AML-193 (cell line): ENCODE measurements around the gene NODAL.
"Not testable (repeated sequence)": the region's sequence is repeated elsewhere in the genome, so short reads cannot be mapped to it uniquely, and the experiment has no call there.

ENCODE experiments used
- DNase-seq, 2 experiments: peaks; one replicate each; lab custom pipeline; 2025; lab: John Stamatoyannopoulos, UW

Gene NODAL

GRCh38 chr10:70441161-70441894 is at the start of gene NODAL:
NODAL (minus strand) TSS chr10:70441681; CDS start chr10:70441667, 14 bp downstream.
- no peak for DNase-seq

DNA sequence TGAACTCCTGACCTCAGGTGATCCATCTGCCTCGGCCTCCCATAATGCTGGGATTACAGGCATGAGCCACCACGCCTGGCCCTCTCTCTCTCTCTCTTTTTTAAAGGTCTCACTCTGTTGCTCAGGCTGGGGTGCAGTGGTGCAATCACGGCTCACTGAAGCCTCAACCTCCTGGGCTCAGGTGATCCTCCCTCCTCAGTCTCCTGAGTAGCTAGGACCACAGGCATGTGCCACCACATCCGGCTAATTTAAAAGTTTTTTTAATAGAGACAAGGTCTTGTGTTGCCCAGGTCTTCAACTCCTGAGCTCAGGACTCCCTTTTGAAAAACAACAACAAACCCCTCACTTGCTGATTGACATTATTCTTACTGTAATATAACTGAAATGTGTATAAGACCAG is 48.7 kb upstream of the NODAL start:
- no peak for DNase-seq

- no peak for DNase-seq
These were observed 46.3 kb upstream of the NODAL start for GRCh38 chr10:70487824-70488223.

DNA sequence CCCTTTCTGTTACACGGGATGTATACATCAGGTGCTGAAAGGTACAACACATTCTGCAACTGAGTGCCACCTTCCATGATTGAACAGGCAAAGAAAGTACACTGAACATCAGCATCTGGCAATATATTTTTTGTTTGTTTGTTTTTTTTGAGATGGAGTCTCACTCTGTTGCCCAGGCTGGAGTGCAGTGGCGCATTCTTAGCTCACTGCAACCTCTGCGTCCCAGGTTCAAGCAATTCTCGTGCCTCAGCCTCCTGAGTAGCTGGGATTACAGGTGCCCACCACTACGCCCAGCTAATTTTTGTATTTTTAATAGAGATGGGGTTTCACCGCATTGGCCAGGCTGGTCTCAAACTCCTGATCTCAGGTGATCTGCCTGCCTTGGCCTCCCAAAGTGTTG is 42.4 kb upstream of the NODAL start:
- DNase-seq, result not testable (repeated sequence)

GRCh38 chr10:70482982-70483760 is 41.7 kb upstream of the NODAL start:
- DNase-seq, result no peak

GRCh38 chr10:70481831-70482530 is 40.5 kb upstream of the NODAL start:
- DNase-seq, result no peak

DNA sequence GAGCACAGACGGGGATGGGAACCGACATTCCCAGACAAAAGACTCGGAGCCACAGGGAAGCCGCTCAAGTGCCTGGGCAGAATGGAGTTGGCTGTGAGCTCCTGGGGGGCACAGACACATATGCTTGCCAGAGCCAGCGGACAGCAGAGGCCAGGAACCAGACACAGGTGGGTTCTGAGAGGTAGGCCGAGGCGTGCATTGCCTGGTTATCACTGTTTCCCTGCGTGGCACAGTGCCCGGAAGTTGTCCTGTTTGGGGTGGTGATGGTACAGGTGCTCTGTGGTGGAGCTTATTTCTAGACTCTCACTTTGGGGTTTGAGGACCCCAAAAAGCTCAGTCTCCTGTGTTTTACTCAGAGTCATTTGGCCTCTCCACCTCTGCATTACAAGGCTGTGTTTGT is 39.6 kb upstream of the NODAL start:
- no peak for DNase-seq

GRCh38 chr10:70480239-70480861 is 38.9 kb upstream of the NODAL start:
- peak in 1 of 2 experiments; percentile 22 for DNase-seq

GRCh38 chr10:70479626-70480238 is 38.3 kb upstream of the NODAL start:
- DNase-seq, result peak in 1 of 2 experiments; percentile 14

DNA sequence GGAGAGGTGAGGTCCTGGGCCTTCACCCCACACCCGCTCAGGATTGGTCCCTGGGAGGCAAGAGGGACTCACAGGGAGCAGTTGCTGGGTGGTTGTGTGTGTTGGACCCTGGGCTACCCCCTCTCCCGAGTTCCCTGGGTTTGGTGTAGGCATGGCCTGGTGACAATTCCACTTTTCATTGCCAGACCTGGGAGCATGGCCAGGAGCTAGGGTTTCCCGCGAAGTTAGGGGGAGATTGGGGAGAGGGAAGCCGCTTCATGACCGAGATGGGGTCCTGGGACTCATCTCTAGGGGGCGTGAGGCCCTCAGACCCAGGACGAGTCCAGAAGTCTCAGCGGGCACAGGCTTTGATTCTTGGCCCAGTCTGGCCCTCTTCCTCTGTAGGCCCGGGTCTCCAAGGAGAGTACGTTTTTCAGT is 37.7 kb upstream of the NODAL start:
- no peak for DNase-seq

GRCh38 chr10:70478191-70479164 is 37.0 kb upstream of the NODAL start, which contains the start of gene PALD1:
PALD1 (plus strand) TSS chr10:70478767; CDS start chr10:70525952, 47,185 bp downstream.
- peak; percentile 36 to 48 for DNase-seq

DNA sequence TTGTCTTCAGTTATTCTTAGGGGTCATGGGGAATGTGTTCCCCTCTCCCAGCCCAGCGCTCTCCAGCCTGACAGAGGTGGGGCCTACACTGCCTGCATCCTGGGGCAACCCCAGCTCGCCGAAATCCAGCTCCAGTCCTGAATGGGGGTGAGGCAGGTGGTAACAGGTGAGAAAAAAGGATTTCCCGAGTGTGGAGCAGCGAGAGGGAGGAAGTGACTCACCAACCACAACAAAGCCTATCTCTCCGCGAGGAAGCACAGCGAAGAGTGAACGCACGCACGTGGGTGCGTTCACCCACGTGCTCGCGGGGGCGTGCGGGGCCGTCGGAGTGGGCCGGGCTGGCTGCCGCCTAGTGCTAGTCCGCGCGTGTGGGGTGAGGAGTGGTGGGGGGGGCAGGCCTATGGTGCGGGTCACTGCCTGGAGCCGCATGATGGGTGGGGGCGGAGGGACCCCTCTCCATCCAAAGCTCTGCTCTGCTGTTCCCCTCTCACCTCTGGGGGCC is 36.2 kb upstream of the NODAL start:
- no peak for DNase-seq

GRCh38 chr10:70476249-70477035 is 35.0 kb upstream of the NODAL start:
- DNase-seq, result no peak

- DNase-seq, result no peak
These were observed 34.2 kb upstream of the NODAL start for GRCh38 chr10:70475661-70476060.

GRCh38 chr10:70474780-70475179 is 33.3 kb upstream of the NODAL start:
- DNase-seq, result no peak

GRCh38 chr10:70472799-70473454 is 31.4 kb upstream of the NODAL start:
- DNase-seq, result no peak

DNA sequence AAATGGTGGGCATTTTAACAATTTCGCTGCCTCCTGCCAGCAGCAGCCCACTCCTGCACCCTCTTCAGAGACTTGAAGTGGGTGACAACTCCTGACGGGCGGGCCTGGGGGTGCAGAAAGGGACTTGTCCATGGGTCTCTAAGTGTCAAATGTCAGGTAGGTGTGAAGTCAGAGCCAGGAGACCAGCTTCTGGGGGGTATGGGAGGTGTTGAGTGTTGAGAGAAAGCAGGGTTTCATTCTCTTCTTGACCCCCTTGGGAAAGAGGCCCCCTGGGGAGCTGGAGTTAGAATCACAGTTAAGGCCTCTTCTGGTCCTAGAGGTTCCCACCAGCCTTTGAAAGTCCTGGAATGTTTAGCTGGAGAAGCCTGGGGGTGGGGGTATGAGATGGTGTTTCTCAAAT is 25.5 kb upstream of the NODAL start:
- DNase-seq, result no peak

- no peak for DNase-seq
These were observed 24.4 kb upstream of the NODAL start for GRCh38 chr10:70465832-70466231.

DNA sequence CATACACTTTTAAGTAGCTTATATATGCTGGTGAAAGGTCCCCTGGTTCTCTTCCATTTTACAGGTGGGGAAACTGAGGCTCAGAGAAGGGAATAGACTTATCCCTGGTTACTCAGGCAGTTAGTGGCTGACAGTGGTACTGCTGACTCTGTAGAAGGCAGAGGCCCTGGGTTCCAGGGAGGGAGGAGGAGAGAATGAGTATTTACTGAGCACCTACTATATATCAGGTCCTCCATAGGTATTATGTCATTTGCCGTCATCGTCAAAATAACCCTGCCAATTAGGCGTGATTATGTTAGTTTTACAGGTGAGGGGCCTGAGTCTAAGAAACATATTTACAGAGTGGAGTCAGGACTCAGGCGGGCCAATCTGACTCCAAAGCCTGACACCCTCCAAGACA is 23.8 kb upstream of the NODAL start:
- no peak for DNase-seq
